HG03280 (cell line): ENCODE results near the gene DYRK4.

Source experiments
- ATAC-seq: cut with Tn5 transposase; IDR thresholded peaks from one replicate; pipeline ENCODE4 v1.9.1; 2021; ENCODE audit warnings: mild to moderate bottlenecking, moderate library complexity; ENCODE audit not compliant: unreplicated experiment

DYRK4 gene

DNA sequence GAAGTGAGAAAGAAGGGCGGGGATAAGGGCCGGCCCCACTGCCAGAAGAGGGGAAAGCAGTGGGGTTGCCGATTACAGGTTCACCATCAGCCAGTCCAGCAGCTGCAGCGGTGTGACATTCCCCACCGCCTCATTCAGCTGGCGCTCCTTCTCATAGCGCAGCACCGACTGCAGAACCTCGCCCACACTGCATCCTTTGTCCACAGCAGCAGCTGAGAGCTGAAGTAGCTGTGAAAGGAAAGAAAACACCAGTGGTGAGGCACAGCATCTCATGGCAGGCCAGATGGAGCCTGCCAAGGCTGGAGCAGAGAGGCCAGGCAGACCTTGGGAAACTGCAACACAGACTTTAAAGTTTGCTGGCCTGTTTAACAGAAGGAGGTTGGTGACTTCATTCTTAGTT is 53.7 kb downstream of the DYRK4 start:
- ATAC-seq, result no peak

GRCh38 chr12:4621511-4621910 is 59.5 kb downstream of the DYRK4 start:
- no peak for ATAC-seq

DNA sequence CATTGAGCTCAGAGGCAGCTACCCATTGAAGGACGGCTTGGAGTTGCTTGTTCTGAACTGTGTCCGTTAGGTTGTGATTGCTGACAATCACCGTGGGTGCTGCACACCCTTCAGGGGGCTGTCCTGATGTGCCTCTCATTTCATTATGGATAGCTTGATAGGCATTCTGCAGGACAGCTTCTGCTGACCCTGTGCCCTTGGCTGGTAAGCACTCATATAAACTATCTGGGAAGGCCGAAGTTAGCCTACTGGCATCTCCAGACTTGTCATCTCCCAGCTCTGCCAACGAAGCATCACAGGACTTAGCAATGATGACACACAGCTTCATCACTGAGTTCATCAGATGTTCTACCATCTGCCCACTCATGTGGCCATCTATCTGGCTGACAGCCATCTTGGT is 64.5 kb downstream of the DYRK4 start:
- ATAC-seq, result no peak

- no peak for ATAC-seq
Observed at GRCh38 chr12:4628406-4628805, 66.4 kb downstream of the DYRK4 start.

GRCh38 chr12:4630262-4630661 is 68.3 kb downstream of the DYRK4 start:
- ATAC-seq, result no peak

DNA sequence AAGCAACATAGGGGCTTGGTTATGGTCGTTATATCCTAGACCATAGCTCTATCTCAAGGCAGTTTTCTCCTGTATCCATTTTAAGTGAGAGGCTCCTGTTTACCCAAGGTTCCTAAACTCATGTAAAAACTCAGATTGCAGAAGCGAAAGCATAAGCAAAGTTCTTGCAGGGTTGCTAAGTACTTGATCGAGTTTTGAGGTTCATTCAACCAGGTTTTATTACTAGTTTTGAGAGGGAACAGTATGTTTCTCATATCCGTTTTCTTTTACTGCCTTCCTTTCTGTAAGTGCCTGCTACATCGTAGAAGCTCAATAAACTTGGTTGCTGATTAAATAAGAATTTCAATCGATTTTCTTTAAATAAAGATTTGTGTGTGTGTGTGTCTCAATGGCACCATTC is 81.7 kb downstream of the DYRK4 start:
- ATAC-seq, result no peak

DNA sequence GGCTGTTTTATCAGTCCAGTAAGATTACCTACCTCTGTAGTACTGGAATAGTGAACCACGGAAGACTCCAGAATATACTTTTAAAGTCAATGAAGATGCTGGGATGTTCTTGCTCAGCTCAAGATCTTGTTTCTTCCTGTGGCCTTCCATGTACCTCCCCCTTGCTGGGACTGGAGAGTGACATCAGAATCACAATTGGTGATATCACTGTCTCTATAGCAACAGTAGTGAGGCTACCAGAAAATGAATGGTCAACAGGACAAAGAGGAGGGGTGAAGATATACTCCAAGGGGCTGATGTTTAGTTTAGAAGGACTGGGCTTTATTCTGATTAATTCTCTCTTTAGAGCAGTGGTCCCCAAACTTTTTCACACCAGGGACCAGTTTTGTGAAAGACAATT is 83.0 kb downstream of the DYRK4 start:
- no peak for ATAC-seq

- ATAC-seq, result no peak
Observed at GRCh38 chr12:4648104-4648500, 86.1 kb downstream of the DYRK4 start.

GRCh38 chr12:4648501-4649357 is 86.7 kb downstream of the DYRK4 start, which contains the start of the genes AKAP3 and NDUFA9:
Gene AKAP3 (minus strand): TSS chr12:4649051. CDS start chr12:4638196, 10,855 bp downstream.
Gene NDUFA9 (plus strand): TSS chr12:4649114. CDS start chr12:4649127, 13 bp downstream.
- ATAC-seq, result peak; percentile 89

DNA sequence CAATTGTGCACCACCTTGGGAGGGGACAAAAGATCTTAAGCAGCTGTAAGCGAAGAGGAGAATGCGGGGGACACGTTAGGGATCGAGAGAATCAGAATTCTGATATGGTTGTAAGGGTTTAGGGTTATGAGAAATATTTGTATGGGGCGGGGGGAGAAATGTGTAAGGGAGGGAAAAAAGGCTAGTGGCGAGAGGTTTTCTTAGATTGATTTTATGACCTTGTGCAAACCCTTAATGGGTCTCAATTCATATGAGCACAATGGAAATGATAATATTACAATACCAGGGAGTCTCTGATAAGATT is 87.3 kb downstream of the DYRK4 start:
- no peak for ATAC-seq

DNA sequence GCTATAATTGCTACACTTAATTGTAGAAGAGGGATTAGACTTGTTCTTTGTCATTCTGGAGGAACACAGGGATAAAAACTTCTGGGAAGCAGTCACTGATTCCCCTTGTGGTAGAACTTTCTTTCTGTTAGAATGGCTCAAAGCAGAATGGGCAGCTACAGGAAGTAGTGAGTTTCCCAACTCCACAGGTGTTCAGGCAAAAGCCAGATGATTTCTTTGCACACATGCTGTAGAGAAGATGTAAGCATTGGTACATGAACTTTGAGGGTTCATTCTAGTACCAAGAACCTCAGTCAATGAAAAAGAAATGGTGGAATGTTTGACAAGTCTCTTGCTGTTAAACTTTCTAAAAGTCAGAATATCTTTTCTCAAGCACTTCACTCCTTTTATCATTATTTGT is 91.2 kb downstream of the DYRK4 start:
- no peak for ATAC-seq

DNA sequence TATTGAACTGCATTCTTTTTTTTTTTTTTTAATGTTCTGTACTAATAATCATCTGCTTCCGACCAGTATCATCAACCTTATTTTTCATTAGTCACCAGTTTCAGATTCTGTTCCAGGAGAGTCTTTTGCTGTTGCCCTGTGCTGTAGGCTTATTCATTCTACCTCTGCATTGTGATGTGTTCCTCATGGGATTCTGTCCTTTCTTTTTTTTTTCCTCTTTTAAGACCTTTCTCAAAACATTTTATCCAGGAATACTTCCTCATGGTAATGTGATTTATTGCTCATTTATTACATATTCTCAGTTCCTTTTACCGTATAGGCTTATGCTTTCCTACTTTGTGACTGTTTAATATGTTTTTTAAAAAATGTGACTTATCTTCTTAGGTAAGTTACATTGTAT is 91.7 kb downstream of the DYRK4 start:
- ATAC-seq, result no peak
